PC-3 (cell line): ENCODE data around the gene MFAP2. TPM values are rescaled to one million over a fixed set of nuclear protein-coding genes. Genes with fewer than 3 reads are reported as not detected.

Experiments
- ATAC-seq: fragments of 200-7000 bp; cut with Tn5 transposase; 2 replicates; pipeline ENCODE4 v1.9.1; 2020; ENCODE audit warnings: mild to moderate bottlenecking, moderate library complexity
- BruUV-seq: library from RNA; stranded (reverse); fragments of 400-500 nt; replicated peaks from 2 replicates; lab custom pipeline; 2021; lab: Mats Ljungman, UMichigan
- CTCF ChIA-PET: fragments of 300-600 bp; sonication (Branson Sonifier 250); formaldehyde crosslinking; loops from one replicate; lab custom pipeline; 2022; ENCODE audit warnings: antibody characterized with exemption; lab: Charles Lee
- POLR2A ChIA-PET: fragments of 300-600 bp; sonication (Branson Sonifier 250); formaldehyde crosslinking; loops from one replicate; lab custom pipeline; 2022; ENCODE audit warnings: antibody characterized with exemption; ENCODE audit not compliant: unreplicated experiment; lab: Charles Lee
- DNase-seq: peaks from one replicate; pipeline ENCODE4 v3.0.0-alpha.2; 2015
- H2AFZ ChIP-seq: fragments of 300-600 bp; sonication (generic); 2 replicates; pipeline ENCODE4 v1.6.0; 2016; ENCODE audit warnings: antibody characterized with exemption, low read length
- H3F3A ChIP-seq: fragments of 300-600 bp; sonication (generic); one replicate; pipeline ENCODE4 v1.6.0; 2017; ENCODE audit warnings: antibody characterized with exemption, low read length, control low read depth, mild to moderate bottlenecking; ENCODE audit not compliant: unreplicated experiment
- H3K27ac ChIP-seq: fragments of 300-600 bp; sonication (generic); 2 replicates; pipeline ENCODE4 v1.5.1; 2016; ENCODE audit warnings: mild to moderate bottlenecking, low read length
- H3K27me3 ChIP-seq: fragments of 300-600 bp; sonication (generic); 2 replicates; pipeline ENCODE4 v1.6.1; 2016; ENCODE audit warnings: low read length, mixed read lengths
- H3K36me3 ChIP-seq: fragments of 300-600 bp; sonication (generic); 2 replicates; pipeline ENCODE4 v1.6.1; 2016; ENCODE audit warnings: low read depth, mixed run types, low read length, mixed read lengths
- H3K4me1 ChIP-seq: fragments of 300-600 bp; sonication (generic); 2 replicates; pipeline ENCODE4 v1.5.1; 2016; ENCODE audit warnings: low read length; ENCODE audit not compliant: insufficient read depth
- H3K4me2 ChIP-seq: fragments of 300-600 bp; sonication (generic); 2 replicates; pipeline ENCODE4 v1.6.0; 2016; ENCODE audit warnings: low read length
- H3K4me3 ChIP-seq: fragments of 300-600 bp; sonication (generic); 2 replicates; pipeline ENCODE4 v1.5.1; 2016; ENCODE audit warnings: mild to moderate bottlenecking, low read length, mixed read lengths
- H3K79me2 ChIP-seq: fragments of 300-600 bp; sonication (generic); 2 replicates; pipeline ENCODE4 v1.6.1; 2017; ENCODE audit warnings: low read length, mixed read lengths
- H3K9ac ChIP-seq: fragments of 300-600 bp; sonication (generic); 2 replicates; pipeline ENCODE4 v1.6.0; 2016; ENCODE audit warnings: mild to moderate bottlenecking, low read length
- H3K9me2 ChIP-seq: fragments of 300-600 bp; sonication (generic); replicated peaks from 2 replicates; pipeline ENCODE4 v1.6.1; 2016; ENCODE audit warnings: mixed run types, low read length, mixed read lengths
- H3K9me3 ChIP-seq: fragments of 300-600 bp; sonication (generic); 2 replicates; pipeline ENCODE4 v1.6.1; 2016; ENCODE audit warnings: low read length, mixed read lengths
- H4K20me1 ChIP-seq: fragments of 300-600 bp; sonication (generic); 2 replicates; pipeline ENCODE4 v1.6.1; 2016; ENCODE audit warnings: low read length, mixed read lengths
- EZH2 ChIP-seq: fragments of 300-600 bp; sonication (generic); IDR thresholded peaks from one replicate; pipeline ENCODE4 v1.6.1; 2017; ENCODE audit warnings: antibody characterized with exemption, mild to moderate bottlenecking, low read length; ENCODE audit not compliant: unreplicated experiment
- EZH2phosphoT487 ChIP-seq: fragments of 300-600 bp; sonication (generic); IDR thresholded peaks from 2 replicates; pipeline ENCODE4 v1.6.1; 2018; ENCODE audit warnings: mild to moderate bottlenecking, antibody characterized with exemption, low read length, borderline replicate concordance
- intact Hi-C: fragments of 100-400 bp; cut with micrococcal nuclease; formaldehyde crosslinking; loops from 2 replicates; pipeline ENCODE4 v1.9.0; 2023
- total RNA-seq: library from RNA; depleted of rRNA; stranded (reverse); fragments of >200 nt; gene quantifications from 2 replicates; pipeline ENCODE4 v1.2.3, GENCODE V29; 2014
- TF ChIP-seq, protein P1 (sequence below): fragments of 300-600 bp; sonication (generic); conservative IDR thresholded peaks from 2 replicates; pipeline ENCODE4 v1.5.1; 2017; ENCODE audit warnings: antibody characterized with exemption, low read depth, mild to moderate bottlenecking, low read length

MFAP2 gene
- total RNA-seq, 1 experiment from 2014 or later = 1.8 TPM

DNA sequence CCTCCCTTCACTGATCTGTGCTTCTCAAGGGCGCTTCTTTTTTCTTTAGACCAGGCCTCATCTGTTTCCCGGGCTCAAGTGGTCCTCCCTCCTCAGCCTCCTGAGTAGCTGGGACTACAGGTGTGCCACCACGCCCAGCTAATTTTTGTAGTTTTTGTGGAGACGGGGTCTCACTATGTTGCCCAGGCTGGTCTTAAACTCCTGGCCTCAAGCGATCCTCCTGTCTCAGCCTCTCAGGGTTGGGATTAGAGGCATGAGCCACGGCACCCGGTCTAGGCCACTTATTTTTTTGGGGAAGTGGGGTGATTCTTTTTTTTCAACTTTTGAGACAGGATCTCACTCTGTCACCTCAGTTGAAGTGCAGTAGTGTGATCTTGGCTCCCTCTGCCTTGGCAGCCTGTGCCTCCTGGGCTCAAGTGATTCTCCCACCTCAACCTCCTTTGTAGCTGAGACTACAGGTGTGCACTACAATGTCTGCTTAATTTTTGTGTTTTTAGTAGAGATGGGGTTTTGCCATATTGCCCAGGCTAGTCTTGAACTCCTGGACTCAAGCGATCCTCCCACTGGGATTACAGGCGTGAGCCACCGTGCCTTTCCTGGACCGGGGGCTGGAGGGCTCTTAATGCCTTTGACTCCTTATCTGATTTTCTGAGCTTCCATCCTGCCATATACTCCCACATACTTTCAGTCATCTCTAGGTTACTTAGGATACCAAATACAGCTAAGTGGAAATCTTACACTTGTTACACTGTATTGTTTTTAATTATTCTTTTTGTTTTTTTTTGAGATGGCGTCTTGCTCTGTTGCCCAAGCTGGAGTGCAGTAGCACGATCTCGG, 18.9 kb downstream of the MFAP2 start:
- Histone ChIP-seq H3K27me3 (no peaks in the 10 kb centered on the region), H3K27ac (no peak overlapping the region), H3F3A (no peaks in the 10 kb centered on the region), H3K4me3 (peak overlapping the region; percentile 55; the same call in 1 of the 2 replicates), H3K4me2 (peak overlapping the region; percentile 70), H3K4me1 (no peaks in the 10 kb centered on the region), H3K9me2 (no peaks in the 10 kb centered on the region), H3K79me2 (no peaks in the 10 kb centered on the region), H3K9me3 (no peaks in the 10 kb centered on the region), H3K36me3 (no peaks in the 10 kb centered on the region), H4K20me1 (no peaks in the 10 kb centered on the region), H3K9ac (peak overlapping the region; percentile 50; the same call in 1 of the 2 replicates), H2AFZ (0 out of 2 replicates have a peak overlapping the region, but pooled peaks have one; percentile 16)
- ChIA-PET CTCF (interaction anchor here (0.5 to 1.2 kb wide), 7 partner anchors 10 to 341 kb away, joined by 3 to 6 read pairs (median 4); no protein-coding TSS in a partner anchor), POLR2A (no interaction called here)
- DNase-seq = no peak
- TF ChIP-seq EZH2 (no peak), EZH2phosphoT487 (no peak)
- TF ChIP-seq, protein P1, sequence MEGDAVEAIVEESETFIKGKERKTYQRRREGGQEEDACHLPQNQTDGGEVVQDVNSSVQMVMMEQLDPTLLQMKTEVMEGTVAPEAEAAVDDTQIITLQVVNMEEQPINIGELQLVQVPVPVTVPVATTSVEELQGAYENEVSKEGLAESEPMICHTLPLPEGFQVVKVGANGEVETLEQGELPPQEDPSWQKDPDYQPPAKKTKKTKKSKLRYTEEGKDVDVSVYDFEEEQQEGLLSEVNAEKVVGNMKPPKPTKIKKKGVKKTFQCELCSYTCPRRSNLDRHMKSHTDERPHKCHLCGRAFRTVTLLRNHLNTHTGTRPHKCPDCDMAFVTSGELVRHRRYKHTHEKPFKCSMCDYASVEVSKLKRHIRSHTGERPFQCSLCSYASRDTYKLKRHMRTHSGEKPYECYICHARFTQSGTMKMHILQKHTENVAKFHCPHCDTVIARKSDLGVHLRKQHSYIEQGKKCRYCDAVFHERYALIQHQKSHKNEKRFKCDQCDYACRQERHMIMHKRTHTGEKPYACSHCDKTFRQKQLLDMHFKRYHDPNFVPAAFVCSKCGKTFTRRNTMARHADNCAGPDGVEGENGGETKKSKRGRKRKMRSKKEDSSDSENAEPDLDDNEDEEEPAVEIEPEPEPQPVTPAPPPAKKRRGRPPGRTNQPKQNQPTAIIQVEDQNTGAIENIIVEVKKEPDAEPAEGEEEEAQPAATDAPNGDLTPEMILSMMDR = no peak
- BruUV-seq = TSS peak; percentile 54
- intact Hi-C loops = loop anchor here (5.0 kb wide), 1 partner anchor 41 kb away; no protein-coding TSS in a partner anchor
- no peak for ATAC-seq

DNA sequence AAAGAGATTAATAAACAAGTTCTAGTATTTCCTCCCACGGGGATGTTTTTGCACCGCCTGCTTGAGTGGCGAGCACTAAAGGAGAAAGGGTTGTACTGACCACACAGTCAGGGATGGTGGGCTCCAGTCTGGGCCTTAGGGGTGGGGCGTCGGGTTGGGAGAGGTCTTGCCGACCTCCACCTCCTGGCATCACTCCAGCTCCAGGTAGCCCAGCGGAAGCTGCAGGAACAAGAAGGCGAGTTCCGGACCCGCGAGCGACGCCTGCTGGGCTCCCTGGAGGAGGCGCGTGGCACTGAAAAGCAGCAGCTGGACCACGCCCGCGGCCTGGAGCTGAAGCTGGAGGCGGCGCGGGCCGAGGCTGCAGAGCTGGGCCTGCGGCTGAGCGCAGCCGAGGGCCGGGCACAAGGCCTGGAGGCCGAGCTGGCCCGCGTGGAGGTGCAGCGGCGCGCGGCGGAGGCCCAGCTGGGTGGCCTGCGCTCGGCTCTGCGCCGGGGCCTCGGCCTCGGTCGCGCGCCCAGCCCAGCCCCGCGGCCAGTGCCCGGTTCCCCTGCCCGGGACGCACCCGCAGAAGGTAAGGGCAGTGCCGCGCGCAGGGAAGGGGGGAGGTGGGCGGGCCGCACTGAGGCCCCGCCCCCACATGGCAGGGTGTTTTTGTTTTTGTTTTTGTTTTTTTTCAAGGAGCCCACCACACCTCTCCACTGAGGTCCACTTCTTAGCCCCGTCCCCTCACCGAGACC, 19.7 kb downstream of the MFAP2 start:
- H3K9ac ChIP-seq = peak overlapping the region; percentile 50; the same call in 1 of the 2 replicates
- BruUV-seq = no TSS peak
- no peaks in the 10 kb centered on the region for H3F3A ChIP-seq
- H3K79me2 ChIP-seq = no peaks in the 10 kb centered on the region
- peak overlapping the region; percentile 55; the same call in 1 of the 2 replicates for H3K4me3 ChIP-seq
- ATAC-seq = peak; percentile 92
- no peaks in the 10 kb centered on the region for H3K4me1 ChIP-seq
- H3K4me2 ChIP-seq = peak overlapping the region; percentile 70
- peak overlapping the region; percentile 16; the same call in 1 of the 2 replicates for H2AFZ ChIP-seq
- no peak overlapping the region for H3K27ac ChIP-seq
- H3K9me2 ChIP-seq = no peaks in the 10 kb centered on the region
- H3K36me3 ChIP-seq = no peaks in the 10 kb centered on the region
- peak; percentile 87 for DNase-seq
- CTCF ChIA-PET = interaction anchor here (0.6 to 1.2 kb wide), 8 partner anchors 9 to 340 kb away, joined by 3 to 5 read pairs (median 4); no protein-coding TSS in a partner anchor
- intact Hi-C loops = loop anchor here (5.0 kb wide), 1 partner anchor 42 kb away; no protein-coding TSS in a partner anchor
- no peaks in the 10 kb centered on the region for H3K27me3 ChIP-seq
- TF ChIP-seq, protein P1 = peak; percentile 70
- TF ChIP-seq EZH2 (no peak), EZH2phosphoT487 (no peak)
- H3K9me3 ChIP-seq = no peaks in the 10 kb centered on the region
- POLR2A ChIA-PET = interaction anchor here (0.6 kb wide), 1 partner anchor 23 kb away, joined by 3 read pairs; no protein-coding TSS in a partner anchor
- H4K20me1 ChIP-seq = no peaks in the 10 kb centered on the region
